ENCODE results near the gene KIF13A. TPM values are rescaled to one million over a fixed set of nuclear protein-coding genes. Genes with fewer than 3 reads are reported as not detected.
"Not testable (repeated sequence)": the region's sequence is repeated elsewhere in the genome, so short reads cannot be mapped to it uniquely, and the experiment has no call there.

The KIF13A gene
- total RNA-seq, 1 experiment from 2014 or later, result 14.1 TPM

DNA sequence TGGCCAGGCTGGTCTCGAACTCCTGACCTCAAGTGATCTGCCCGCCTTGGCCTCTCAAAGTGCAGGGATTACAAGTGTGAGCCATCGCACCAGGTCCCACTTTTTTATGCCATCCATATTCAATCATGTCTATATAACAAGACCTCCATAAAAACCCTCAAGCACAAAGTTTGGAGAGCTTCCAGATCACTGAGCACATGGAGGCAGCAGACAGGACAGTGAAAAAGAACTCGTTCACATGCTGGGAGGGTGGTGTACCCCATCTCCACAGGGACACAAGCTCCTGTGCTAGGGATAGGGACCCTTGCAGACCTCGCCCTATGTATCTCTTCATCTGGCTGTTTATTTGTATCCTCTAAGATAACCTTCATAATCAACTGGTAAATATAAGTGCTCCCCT is 30.3 kb downstream of the KIF13A start:
- no peak overlapping the region for H3K4me3 Mint-ChIP-seq (ENCODE audit: low read depth, unreplicated experiment)
- no peaks in the 10 kb centered on the region for H3K27me3 Mint-ChIP-seq (ENCODE audit: unreplicated experiment)
- H3K27ac Mint-ChIP-seq (ENCODE audit: unreplicated experiment), result no peak overlapping the region
- no peaks in the 10 kb centered on the region for H3K4me1 Mint-ChIP-seq (ENCODE audit: low read depth, unreplicated experiment)
- intact Hi-C loops (cut with micrococcal nuclease; ENCODE audit: unreplicated experiment), result no loop called here
- DNase-seq, result no peak
- H3K9me3 Mint-ChIP-seq (ENCODE audit: low read depth, unreplicated experiment), result no peaks in the 10 kb centered on the region
- no peaks in the 10 kb centered on the region for H3K36me3 Mint-ChIP-seq (ENCODE audit: insufficient read depth, unreplicated experiment)
- CTCF ChIA-PET, result no interaction called here
- TF ChIP-seq, protein P1, sequence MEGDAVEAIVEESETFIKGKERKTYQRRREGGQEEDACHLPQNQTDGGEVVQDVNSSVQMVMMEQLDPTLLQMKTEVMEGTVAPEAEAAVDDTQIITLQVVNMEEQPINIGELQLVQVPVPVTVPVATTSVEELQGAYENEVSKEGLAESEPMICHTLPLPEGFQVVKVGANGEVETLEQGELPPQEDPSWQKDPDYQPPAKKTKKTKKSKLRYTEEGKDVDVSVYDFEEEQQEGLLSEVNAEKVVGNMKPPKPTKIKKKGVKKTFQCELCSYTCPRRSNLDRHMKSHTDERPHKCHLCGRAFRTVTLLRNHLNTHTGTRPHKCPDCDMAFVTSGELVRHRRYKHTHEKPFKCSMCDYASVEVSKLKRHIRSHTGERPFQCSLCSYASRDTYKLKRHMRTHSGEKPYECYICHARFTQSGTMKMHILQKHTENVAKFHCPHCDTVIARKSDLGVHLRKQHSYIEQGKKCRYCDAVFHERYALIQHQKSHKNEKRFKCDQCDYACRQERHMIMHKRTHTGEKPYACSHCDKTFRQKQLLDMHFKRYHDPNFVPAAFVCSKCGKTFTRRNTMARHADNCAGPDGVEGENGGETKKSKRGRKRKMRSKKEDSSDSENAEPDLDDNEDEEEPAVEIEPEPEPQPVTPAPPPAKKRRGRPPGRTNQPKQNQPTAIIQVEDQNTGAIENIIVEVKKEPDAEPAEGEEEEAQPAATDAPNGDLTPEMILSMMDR (IDR thresholded peaks at IDR 0.05; ENCODE audit: unreplicated experiment), result no peak
- no TSS peak for BruUV-seq (replicated peaks)

DNA sequence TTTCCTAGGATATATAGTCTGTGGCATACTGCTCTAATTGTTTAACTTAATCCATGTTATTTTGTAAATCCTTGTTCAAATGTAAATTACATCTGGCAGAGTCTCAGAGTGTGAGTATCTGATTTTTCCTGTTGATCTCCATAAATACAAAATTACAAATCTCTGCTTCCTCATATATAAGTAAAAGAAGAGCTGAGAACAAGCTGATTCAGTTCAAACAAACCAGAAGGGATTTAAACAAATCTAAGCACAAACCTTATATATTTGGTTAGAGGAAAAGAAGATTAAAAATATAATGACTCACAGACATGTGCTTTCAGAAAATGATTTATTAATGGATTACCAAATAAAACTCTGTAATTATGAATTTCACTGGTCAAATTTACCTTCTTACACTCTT is 37.3 kb downstream of the KIF13A start:
- Mint-ChIP-seq H3K4me1 (ENCODE audit: low read depth, unreplicated experiment) (no peaks in the 10 kb centered on the region), H3K36me3 (ENCODE audit: insufficient read depth, unreplicated experiment) (no peaks in the 10 kb centered on the region), H3K4me3 (ENCODE audit: low read depth, unreplicated experiment) (no peak overlapping the region), H3K27ac (ENCODE audit: unreplicated experiment) (no peak overlapping the region), H3K27me3 (ENCODE audit: unreplicated experiment) (no peaks in the 10 kb centered on the region), H3K9me3 (ENCODE audit: low read depth, unreplicated experiment) (no peaks in the 10 kb centered on the region)
- DNase-seq, result no peak
- TF ChIP-seq, protein P1 (IDR thresholded peaks at IDR 0.05; ENCODE audit: unreplicated experiment), result no peak
- no TSS peak for BruUV-seq (replicated peaks)
- CTCF ChIA-PET, result interaction anchor here (0.6 kb wide), 1 partner anchor 31 kb away, joined by 4 read pairs; no protein-coding TSS in a partner anchor
- intact Hi-C loops (cut with micrococcal nuclease; ENCODE audit: unreplicated experiment), result no loop called here

GRCh38 chr6:17949168-17949567 is 38.3 kb downstream of the KIF13A start:
- no TSS peak for BruUV-seq (replicated peaks)
- CTCF ChIA-PET, result no interaction called here
- Mint-ChIP-seq H3K9me3 (ENCODE audit: low read depth, unreplicated experiment) (no peaks in the 10 kb centered on the region), H3K27ac (ENCODE audit: unreplicated experiment) (no peak overlapping the region), H3K27me3 (ENCODE audit: unreplicated experiment) (no peaks in the 10 kb centered on the region), H3K4me1 (ENCODE audit: low read depth, unreplicated experiment) (no peaks in the 10 kb centered on the region), H3K4me3 (ENCODE audit: low read depth, unreplicated experiment) (no peak overlapping the region), H3K36me3 (ENCODE audit: insufficient read depth, unreplicated experiment) (no peaks in the 10 kb centered on the region)
- TF ChIP-seq, protein P1 (IDR thresholded peaks at IDR 0.05; ENCODE audit: unreplicated experiment), result no peak
- no peak for DNase-seq
- intact Hi-C loops (cut with micrococcal nuclease; ENCODE audit: unreplicated experiment), result no loop called here

DNA sequence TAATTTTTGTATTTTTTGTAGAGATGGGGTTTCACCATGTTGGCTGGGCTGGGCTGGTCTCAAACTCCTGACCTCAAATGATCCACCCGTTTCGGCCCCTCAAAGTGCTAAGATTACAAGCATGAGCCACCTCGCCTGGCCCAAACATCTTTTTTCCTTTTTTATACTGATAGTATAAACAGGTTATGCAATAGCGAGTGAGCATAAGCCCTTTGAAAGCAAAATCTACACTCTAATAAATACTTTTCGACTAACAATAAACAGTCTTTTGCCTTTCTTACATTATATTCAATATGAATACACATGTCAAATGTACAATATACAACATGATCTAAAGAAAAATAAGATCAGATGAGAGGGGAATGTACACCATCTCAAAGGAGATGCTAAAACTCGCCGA is 38.7 kb downstream of the KIF13A start:
- H3K4me1 Mint-ChIP-seq (ENCODE audit: low read depth, unreplicated experiment), result no peaks in the 10 kb centered on the region
- H3K27me3 Mint-ChIP-seq (ENCODE audit: unreplicated experiment), result no peaks in the 10 kb centered on the region
- H3K4me3 Mint-ChIP-seq (ENCODE audit: low read depth, unreplicated experiment), result no peak overlapping the region
- H3K27ac Mint-ChIP-seq (ENCODE audit: unreplicated experiment), result no peak overlapping the region
- DNase-seq, result no peak
- TF ChIP-seq, protein P1 (IDR thresholded peaks at IDR 0.05; ENCODE audit: unreplicated experiment), result no peak
- no peaks in the 10 kb centered on the region for H3K9me3 Mint-ChIP-seq (ENCODE audit: low read depth, unreplicated experiment)
- intact Hi-C loops (cut with micrococcal nuclease; ENCODE audit: unreplicated experiment), result no loop called here
- no peaks in the 10 kb centered on the region for H3K36me3 Mint-ChIP-seq (ENCODE audit: insufficient read depth, unreplicated experiment)
- BruUV-seq (replicated peaks), result no TSS peak
- CTCF ChIA-PET, result no interaction called here

GRCh38 chr6:17947574-17947973 is 39.9 kb downstream of the KIF13A start:
- DNase-seq; H3K36me3 Mint-ChIP-seq (ENCODE audit: insufficient read depth, unreplicated experiment); H3K27ac Mint-ChIP-seq (ENCODE audit: unreplicated experiment); BruUV-seq (replicated peaks); intact Hi-C loops (cut with micrococcal nuclease; ENCODE audit: unreplicated experiment); H3K27me3 Mint-ChIP-seq (ENCODE audit: unreplicated experiment); H3K4me3 Mint-ChIP-seq (ENCODE audit: low read depth, unreplicated experiment); H3K9me3 Mint-ChIP-seq (ENCODE audit: low read depth, unreplicated experiment); H3K4me1 Mint-ChIP-seq (ENCODE audit: low read depth, unreplicated experiment): not testable (repeated sequence)
- CTCF ChIA-PET, result interaction anchor here (0.7 kb wide), 1 partner anchor 1401 kb away, joined by 3 read pairs; no protein-coding TSS in a partner anchor

Data from Calu3 (cell line).